Measurements from ENCODE around the gene NUP107.
"Not testable (repeated sequence)": the region's sequence is repeated elsewhere in the genome, so short reads cannot be mapped to it uniquely, and the experiment has no call there.

Gene NUP107

DNA sequence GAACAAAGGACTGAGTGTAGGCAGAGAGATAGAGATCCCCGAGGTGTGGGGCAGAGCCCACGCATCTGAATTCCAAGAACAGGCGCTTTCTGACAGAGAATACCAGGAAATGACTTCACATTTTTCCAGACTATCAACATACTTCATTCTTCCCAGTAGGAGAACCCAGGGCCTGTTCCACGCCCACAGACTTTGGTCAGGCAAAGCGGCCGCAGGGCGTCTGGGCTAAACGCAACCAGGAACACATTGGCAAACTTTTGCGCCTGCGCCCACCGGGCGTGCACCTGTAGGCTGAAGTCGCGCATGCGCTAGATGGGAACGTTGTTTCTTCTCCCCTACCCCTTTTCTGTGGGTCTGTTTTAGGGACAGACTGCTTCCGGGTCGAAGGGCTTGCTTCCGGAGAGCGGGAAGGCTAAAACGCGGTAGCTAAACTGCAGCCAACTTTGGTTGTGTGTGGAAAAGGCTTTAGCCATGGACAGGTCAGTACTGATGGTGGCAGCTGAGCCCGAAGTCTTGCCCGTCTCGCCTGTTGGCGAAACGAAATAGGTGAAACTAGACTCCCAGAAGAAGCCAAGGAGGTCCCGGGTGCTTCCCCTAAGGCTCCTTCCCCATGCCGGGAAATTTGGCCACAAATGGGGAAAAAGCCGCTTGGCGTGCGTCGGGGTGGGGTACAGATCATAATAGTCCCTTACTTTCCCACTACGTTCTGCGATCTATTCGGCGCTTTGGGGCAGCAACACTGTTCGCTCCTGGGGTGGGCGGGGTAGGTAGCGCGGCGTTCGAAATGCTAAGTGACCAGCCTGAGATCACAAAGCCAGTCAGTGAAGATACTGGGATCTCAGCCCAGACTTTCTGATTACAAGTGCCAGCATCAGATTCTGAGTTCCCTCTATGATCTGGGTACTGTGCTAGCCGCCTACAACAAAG, at the start of gene NUP107:
Gene NUP107, plus strand, starts transcription at position 384 of the 927 bp plus-strand sequence. Its CDS starts 88 bp downstream, at position 472.
- DNase-seq = peak; percentile 97 to 98

DNA sequence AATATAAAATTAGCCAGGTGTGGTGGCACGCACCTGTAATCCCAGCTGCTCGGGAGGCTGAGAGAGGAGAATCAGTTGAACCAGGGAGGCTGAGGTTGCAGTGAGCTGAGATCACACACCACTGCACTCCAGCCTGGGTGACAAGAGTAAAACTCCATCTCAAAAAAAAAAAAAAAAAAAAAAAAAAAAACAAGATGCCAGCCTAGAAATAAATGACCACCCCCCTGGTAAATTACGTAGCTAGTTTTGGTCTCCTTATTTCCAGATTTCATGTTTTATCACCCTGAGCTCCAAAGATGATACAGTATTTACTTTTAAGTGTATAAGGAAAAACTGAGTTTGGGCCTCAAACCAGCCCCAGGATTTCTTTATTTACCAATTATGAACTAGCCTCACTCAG, 49.3 kb upstream of the NUP107 start:
- not testable (repeated sequence) for DNase-seq

DNA sequence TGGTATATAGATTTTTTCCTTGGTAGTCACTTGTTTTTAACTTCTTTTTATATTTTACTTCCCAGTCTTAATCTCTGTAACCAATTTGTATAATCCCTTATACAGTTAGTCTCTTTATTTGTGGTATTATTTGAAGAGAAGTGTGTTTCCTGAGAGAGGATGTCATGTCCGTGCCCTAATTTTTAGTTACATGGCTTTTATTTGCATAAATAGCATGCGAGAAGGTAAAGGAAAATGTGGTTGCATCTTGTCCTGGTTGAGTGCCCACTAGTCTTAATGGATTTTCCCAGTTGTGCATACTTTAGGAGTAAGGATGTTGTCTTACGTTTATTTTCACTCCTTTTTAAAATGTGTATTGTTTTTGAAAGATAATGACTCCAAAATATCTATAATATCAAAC, 48.6 kb upstream of the NUP107 start:
- DNase-seq = no peak

DNA sequence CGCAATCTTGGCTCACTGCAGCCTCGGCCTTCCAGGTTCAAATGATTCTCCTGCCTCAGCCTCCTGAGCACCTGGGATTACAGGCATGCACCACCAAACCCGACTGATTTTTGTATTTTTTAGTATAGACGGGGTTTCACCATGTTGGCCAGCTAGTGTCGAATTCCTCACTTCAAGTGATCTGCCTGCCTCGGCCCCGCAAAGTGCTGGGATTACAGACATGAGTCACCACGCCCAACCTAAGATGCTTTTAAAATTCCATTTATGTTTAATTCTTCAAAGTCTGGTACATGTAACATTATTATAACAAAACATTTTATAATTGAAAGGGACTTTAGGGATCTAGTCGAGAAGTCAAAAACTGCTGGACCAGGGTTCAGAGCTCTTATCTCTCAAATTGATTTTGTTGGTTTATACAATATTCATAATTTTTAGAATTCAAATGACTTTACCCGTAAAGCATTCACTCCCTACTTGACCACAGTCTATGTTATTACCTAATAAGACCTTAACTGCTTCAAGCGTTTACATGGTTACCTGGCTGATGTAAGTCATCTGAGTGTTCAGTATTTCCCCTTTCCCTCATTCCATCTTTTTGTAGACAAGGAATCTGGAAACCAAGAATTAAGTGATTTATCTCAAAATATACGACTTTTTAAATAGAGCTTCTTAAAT, 47.9 kb upstream of the NUP107 start:
- DNase-seq = no peak

DNA sequence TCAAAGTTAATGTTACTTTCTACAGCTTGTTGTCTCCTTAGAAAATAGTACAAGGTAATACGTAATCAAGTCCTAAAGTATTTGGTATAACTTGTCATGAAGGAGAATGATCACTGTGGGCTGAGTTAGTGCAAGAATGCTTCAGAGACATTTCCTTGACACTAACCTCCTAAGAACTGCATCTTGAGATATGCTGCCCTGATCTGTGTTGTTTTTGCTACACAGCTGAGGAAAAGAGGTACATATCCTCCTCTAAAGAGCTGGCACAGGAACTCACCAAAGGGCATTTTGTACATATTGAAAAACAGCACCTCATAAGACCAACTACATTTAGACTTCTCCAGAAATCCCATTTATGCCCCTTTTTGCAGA, 47.4 kb upstream of the NUP107 start:
- DNase-seq = no peak

DNA sequence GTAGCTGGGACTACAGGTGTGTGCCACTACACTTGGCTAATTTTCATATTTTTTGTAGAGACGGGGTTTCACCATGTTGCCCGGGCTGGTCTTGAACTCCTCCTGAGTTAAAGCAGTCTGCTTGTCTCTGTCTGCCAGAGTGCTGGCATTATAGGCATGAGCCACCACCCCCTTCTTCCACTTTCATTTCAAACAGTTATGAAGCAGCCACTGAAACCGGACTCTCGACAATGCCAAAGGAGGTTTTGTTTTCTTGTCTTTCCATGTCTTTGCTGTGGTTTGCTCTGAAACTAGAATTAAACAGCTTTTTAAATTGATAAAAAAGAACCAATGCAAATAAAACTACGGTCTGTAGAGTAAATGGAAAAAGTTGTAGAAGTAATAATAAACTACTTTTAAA, 45.6 kb upstream of the NUP107 start:
- peak in 1 of 2 donors; percentile 52 for DNase-seq

DNA sequence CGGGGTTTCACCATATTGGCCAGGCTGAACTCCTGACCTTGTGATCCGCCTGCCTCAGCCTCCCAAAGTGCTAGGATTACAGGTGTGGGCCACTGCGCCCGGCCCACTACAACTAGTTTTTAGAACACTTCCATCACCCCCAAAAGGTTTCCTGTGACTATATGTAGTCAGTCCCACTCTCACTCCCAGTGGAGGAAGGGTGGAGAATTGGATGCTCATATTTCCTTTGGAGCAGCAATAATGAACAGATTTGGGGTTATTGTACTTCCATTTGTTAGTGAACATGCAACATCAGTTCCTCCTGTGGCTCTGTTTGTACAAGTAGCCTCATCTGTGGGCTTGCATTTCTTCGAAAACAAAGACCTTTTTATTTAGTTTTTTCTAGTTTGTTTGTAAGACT, 40.3 kb upstream of the NUP107 start:
- no peak for DNase-seq

DNA sequence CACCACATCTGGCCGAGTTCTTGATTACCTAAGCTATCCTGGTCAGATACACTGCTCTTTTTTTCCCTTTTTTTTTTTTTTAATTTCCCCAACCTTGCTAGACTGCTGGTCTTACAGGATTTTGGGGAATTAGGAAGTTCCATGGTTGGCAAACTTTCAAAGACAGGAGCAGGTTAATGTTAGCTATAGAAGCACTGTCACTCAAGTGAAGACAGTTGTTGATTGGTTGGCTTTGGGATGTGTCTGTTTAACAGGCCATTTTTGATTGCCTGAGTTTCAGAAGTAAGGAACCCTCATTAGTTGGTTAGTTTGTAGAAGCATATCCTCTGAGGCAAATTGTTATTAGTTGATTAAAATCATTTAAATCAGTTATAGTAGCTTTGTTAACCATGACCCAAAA, 39.3 kb upstream of the NUP107 start:
- no peak for DNase-seq

DNA sequence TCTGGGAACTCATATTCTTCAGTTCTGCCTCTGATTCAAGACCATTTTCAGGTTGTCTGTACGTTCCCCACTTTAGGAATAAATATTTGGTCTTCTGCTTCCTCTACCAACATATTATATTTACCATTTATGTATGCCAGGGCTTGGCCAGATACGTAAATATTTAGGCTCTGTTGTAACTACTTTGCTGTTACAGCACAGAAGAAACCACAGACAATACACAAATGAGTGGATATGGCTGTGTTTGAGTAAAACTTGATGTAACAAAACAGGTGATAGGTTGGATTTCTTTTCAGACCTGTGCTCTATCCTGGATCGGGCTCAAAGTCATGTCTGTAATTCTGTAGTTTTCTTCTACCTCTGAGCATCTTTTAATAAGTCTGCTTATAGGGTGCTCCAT, 38.6 kb upstream of the NUP107 start:
- DNase-seq = no peak

DNA sequence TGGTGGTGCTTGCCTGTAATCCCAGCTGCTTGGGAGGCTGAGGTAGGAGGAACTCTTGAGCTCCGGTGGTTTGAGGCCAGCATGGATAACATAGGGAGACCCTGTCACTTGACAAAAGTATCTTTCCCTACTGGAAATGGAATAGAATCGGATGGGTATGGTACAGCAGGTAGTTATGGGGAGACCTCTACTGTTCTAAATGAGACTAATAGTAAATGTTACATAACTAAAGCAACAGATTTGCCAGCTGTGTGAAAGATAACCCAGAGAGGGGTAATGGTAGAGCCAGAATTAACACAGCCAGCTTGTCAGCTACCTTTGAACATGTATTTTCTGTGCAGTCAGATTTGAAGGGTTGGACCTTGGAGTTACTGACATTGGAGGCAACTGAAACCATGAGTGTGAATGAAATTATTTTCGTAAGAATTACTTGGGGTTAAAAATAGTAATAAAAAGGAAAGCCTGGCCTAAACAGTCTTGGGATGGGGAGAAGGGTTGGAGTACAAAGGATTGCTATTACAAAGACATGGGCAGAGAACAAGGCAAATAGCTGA, 21.7 kb upstream of the NUP107 start:
- DNase-seq = no peak

DNA sequence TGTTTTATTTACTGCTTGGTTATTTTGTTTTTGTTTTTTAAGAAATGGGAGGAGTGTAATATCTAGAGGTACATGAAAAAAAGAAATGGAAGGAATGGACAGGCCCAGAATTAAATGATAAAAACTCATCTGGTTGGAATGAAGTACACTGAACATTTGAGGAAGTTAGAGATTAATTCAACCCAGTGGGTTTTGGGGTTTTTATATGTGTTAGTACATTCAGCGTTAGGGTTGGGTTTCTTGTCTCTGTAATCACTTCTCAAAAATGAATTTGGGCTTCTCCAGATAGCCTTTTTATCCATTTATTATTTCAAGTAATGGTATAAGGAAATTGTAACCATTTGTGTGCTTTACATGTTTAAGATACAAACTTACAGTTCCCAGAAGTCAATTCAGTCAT, 19.5 kb upstream of the NUP107 start:
- DNase-seq = no peak

DNA sequence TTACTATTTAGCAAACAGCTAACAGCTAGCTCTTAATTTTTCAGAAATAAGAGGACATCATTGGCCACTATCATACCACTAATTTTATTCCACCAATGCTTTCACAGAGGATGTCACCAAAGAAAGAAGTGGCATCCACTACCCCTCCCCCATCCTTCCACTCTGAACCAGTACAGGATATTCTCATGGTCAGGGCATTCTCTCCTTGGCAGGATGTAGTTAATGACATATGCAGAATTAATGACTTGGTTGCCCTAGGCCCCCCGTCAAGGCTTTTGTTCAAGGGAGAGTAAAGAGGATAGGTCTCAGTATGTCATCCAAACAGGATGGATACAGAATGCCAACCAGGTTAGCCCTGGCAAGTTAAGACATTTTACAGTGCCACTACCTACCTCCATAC, 18.9 kb upstream of the NUP107 start:
- no peak for DNase-seq

DNA sequence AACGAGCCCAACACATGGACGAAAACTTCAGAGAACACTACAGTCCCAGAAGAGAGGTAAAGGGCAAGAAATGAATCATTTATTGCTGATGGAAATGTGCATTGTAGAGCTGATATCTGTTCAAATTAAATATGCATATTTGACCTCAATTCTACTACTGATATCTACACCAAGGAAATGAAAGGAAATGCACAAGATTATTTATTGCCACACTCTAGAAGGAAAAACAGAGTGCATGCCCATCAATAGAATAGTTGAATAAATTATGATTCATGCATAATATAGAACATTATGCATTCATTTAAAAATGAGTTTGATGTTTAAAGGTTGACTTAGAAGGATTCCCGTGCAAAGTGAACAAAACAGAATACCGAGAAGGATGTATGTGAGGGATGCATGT, 15.6 kb upstream of the NUP107 start:
- DNase-seq = no peak

DNA sequence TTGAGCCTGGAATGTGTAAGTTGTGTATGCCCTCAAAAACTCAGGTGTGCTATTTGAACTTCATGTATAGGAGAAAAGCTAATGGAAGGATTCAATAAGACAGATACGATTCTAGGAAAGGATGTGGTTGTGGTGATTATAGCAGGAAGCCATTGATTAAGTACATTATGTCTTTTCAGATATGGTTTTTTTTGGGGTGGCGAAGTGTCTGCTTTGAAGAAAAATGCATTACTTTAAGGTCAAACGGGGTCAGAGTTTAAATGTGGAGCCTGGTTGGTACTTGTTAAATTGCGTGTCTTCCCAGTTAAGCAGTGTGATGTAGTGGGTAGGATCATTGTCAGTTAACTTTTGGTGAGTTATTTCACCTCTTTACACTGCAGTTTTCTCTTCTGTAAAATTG, 13.0 kb upstream of the NUP107 start:
- DNase-seq = peak in 1 of 2 donors; percentile 40

DNA sequence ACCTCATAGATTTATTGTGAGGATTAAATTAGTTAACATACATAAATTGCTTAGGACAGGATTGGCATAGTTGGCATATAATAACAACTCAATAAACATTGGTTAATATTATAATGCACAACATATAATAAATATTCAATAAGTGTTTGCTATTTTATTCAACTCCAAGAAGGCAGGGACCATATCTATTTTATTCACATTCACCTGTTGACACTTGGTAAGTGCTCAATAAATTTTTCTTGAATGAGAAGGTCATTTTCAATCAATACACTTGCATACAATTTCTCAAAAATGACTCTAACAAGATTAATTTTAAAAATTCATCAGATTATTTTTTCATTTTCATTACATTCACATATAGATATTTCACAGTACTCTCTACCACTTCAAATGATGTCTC, 12.4 kb upstream of the NUP107 start:
- no peak for DNase-seq

DNA sequence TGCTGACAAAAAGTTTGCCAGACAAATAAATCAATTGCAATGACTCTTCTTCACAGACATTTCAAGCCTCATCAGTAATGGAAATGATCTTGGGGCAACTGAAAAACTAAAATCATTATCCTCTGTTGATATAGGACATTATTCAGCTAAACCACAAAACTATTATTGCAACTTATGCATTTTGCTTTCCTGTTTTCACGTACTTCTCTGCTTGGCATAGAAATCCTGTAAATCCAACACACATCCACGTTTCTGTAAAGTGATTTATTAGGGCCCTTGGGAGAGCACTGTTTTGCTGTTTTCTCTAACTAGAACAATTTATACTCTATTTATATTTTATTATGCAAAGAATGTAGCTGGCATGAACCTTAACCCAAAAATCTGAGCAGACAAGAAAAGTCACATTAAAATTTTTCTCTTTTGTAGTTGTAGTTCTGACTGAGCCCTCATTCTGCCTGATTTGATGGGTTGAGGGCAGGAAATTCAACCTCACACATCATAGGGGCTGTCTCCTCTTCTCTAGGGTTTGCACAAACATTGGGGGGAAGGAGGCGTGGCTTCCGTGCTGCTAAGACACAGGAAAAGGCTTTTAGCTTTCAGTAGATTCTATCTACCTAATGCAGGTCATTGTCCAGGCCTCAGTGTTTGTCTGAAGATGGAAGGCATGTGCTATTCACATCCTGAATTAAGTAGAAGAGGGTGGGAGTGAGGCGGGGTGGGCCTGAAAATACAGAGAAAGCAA, 11.5 kb upstream of the NUP107 start:
- peak; percentile 69 to 73 for DNase-seq

DNA sequence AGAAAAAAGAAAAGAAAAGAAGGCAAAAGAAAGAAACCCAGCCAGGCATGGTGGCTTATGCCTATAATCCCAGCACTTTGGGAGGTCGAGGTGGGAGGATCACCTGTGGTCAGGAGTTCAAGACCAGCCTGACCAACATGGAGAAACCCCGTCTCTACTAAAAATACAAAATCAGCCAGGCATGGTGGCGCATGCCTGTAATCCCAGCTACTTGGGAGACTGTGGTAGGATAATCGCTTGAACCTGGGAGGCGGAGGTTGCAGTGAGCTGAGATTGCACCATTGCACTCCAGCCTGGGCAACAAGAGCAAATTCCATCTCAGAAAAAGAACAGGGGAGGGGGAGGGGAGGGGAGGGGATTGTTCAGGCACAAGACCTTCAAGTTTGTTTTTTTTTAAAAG, 9.9 kb upstream of the NUP107 start:
- DNase-seq = not testable (repeated sequence)

DNA sequence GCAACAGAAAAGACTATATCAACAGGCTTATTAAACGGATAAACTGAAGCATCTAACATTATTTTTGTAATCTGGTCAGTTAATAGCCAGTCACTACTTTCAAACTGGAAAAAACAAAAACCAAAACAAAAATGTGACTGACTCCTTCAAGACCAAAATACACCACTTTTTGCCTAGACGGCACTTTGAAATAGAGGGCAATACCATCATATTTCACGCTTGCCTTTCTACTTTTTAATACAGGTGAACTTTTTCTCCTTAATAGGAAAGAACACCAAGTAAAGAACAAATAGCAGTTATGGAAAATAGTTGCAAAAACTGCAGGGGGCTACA, 550 bp upstream of the NUP107 start:
- DNase-seq = no peak

DNA sequence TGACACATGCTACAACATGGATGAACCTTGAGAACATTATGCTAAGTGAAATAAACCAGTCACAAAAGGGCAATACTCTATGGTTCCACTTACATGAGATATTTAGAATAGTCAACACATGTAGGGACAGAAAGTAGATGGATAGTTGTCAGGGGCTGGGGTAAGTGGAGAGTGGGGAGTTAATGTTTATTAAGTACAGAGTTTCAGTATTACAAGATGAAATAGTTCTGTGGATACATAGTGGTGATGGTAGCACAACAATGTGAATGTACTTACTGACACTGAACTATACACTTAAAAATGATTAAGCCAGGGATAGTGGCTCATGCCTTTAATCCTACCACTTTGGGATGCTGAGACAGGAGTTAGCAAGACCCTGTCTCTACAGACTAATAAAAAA, 8.7 kb downstream of the NUP107 start:
- DNase-seq = no peak

DNA sequence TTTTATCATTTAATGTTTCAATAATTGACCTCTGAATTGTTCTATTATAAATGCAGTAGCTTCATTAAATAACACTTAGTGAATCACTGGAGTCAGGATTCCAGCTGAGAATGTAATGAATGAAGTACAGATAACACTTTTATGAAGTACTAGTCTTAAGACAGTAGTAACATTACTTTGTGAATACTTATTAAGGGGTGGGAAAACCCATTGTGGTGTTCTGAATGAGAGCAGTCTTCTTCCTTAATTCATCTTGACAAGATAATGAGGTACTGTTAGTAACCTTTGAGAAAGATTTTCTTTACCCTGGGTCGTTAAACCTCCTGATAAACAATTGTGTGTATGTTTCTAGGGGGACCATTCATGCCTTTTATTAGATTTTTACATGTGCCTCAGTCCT, 12.7 kb downstream of the NUP107 start:
- no peak for DNase-seq

DNA sequence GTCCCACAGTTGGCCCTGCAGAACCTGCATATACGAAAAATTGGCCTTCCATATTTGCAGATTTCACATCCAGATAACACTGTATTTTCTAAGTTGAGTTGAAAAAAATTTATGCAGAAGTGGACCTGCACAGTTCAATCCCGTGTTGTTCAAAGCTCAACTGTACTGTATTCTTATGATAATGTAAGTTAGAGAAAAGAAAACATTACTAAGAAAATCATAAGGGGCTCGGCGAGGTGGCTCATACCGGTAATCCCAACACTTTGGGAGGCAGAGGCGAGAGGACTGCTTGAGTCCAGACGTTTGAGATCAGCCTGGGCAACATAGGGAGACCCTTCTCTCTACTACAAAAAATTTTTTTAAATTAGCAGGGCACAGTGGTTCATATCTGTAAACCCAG, 41.0 kb downstream of the NUP107 start:
- DNase-seq = no peak

DNA sequence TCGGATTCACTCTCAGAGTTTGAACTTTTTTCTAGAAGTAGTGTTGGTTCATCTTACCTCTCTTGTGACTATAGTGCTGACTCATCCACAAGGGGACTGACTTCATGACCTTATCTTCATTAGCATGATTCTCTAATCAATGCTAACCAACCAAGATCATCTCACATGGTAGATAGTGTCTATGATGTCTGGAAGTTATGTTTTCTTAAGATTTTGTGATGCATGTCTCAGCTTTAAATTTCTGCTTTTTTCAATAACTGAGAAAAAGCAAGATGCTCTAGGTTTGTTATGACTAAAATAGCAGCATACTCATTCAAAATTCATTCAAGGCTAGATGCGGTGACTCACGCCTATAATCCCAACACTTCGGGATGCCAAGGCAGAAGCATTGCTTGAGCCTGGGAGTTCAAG, 46.9 kb downstream of the NUP107 start:
- DNase-seq = no peak

DNA sequence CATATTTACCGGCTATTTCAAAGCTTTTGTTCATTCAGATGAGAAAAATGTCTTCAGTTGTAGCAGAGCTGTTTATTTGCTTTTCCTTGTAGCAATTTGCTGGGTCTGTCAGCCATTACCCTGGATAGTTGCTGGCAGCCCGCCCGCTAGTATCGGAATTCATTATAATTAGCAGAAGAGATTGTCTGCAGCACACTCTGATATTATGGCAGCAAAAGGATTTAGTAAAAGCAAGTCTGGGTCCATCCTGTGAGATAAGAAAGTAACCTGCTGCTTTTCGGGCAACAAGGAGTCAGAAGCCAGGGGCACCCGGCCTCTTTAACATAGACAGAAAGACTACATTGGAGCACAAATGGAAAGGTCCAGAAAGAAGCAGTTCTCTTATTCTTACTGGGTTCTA, 53.1 kb downstream of the NUP107 start:
- DNase-seq = no peak

DNA sequence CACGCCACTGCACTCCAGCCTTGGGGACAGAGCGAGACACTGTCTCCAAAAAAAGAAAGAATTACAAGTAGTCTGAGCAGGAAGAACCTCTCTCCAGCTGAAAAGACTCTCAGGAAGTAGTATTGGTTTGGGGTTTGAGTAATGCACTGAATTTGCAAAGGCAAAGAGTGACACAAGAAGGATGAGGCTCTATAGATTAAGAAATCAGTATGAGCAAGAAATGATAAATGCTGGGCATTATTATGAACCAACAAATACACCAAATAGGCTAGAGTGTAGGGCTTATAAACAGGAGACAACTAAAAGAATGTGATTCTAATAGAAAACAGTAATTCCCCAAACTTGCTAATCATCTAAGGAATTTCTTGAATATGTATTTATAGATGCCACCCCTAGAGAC, 56.6 kb downstream of the NUP107 start:
- no peak for DNase-seq
